A549 (cell line): ENCODE measurements around the gene SMYD4. TPM values are rescaled to one million over a fixed set of nuclear protein-coding genes. Genes with fewer than 3 reads are reported as not detected.
"Not testable (repeated sequence)": the region's sequence is repeated elsewhere in the genome, so short reads cannot be mapped to it uniquely, and the experiment has no call there.

Experiments used
- ATAC-seq, 2 experiments: fragments of 200-7000 bp in 1 of 2; fragments of >200 bp in 1 of 2; cut with Nextera tagmentation in 1 of 2; cut with Tn5 transposase in 1 of 2; 3 replicates each; pipeline versions ENCODE4 v1.8.0 to v1.9.1; 2018 to 2020; ENCODE audit warnings: mild to moderate bottlenecking in 1 of 2, moderate library complexity in 1 of 2
- CTCF ChIA-PET: fragments of 300-600 bp; sonication (Branson Sonifier 250); formaldehyde crosslinking; extraction: SDS; loops from one replicate; lab custom pipeline; 2021; ENCODE audit warnings: antibody characterized with exemption, inconsistent platforms; lab: Yijun Ruan, JAX
- POLR2A ChIA-PET: fragments of 350-600 bp; formaldehyde crosslinking; extraction: SDS; loops from one replicate; lab custom pipeline; 2021; ENCODE audit warnings: antibody characterized with exemption, inconsistent platforms; lab: Yijun Ruan, JAX
- DNase-seq, 2 experiments: peaks; one replicate each; pipeline versions ENCODE4 v3.0.0 to v3.0.0-alpha.2; 2011 to 2016; ENCODE audit warnings: low read depth in 1 of 2, low spot score in 1 of 2
- FAIRE-seq: peaks from 2 replicates; lab custom pipeline; 2011; peaks lifted over from hg19 to GRCh38; lab: Jason Lieb, UNC
- H3K27ac ChIP-seq, 2 experiments: fragments of >200 bp; sonication (Bioruptor Twin); formaldehyde crosslinking; 3 replicates each; pipeline ENCODE4 v1.5.1; 2016 to 2017
- H3K4me1 ChIP-seq: fragments of >200 bp; sonication (Bioruptor Twin); formaldehyde crosslinking; 3 replicates; pipeline ENCODE4 v1.6.1; 2016
- H3K4me2 ChIP-seq: fragments of >200 bp; sonication (Bioruptor Twin); formaldehyde crosslinking; 3 replicates; pipeline ENCODE4 v1.6.1; 2016
- H3K4me3 ChIP-seq: fragments of >200 bp; sonication (Bioruptor Twin); formaldehyde crosslinking; 3 replicates; pipeline ENCODE4 v1.5.1; 2016
- H3K9me3 ChIP-seq: fragments of >200 bp; sonication (Bioruptor Twin); formaldehyde crosslinking; 3 replicates; pipeline ENCODE4 v1.6.1; 2016
- BHLHE40 ChIP-seq: IDR thresholded peaks from 2 replicates; pipeline ENCODE4 v1.6.1; 2012; ENCODE audit warnings: low read depth, low read length, inconsistent platforms
- CBX2 ChIP-seq: fragments of 200-600 bp; sonication (generic); IDR thresholded peaks from 2 replicates; pipeline ENCODE4 v1.6.1; 2016; ENCODE audit warnings: low read depth, mild to moderate bottlenecking, borderline replicate concordance
- ESRRA ChIP-seq: fragments of 150-350 bp; IDR thresholded peaks from 2 replicates; pipeline ENCODE4 v1.6.1; 2014; ENCODE audit warnings: mild to moderate bottlenecking, low read length, borderline replicate concordance
- HEYL ChIP-seq: fragments of 250-450 bp; sonication (Bioruptor Pico); IDR thresholded peaks from 2 replicates; pipeline ENCODE4 v1.8.0; 2021; ENCODE audit warnings: mild to moderate bottlenecking, moderate library complexity
- MAFK ChIP-seq: fragments of 450-650 bp; IDR thresholded peaks from 2 replicates; pipeline ENCODE4 v1.6.1; 2014; ENCODE audit not compliant: partially characterized antibody
- RCOR1 ChIP-seq: fragments of 150-350 bp; IDR thresholded peaks from 2 replicates; pipeline ENCODE4 v1.6.1; 2014; ENCODE audit warnings: antibody characterized with exemption, low read length, low read depth
- SREBF2 ChIP-seq: fragments of 450-650 bp; IDR thresholded peaks from 2 replicates; pipeline ENCODE4 v1.6.1; 2014; ENCODE audit warnings: mild to moderate bottlenecking, moderate library complexity
- ZFP36 ChIP-seq: fragments of 450-650 bp; IDR thresholded peaks from 2 replicates; pipeline ENCODE4 v1.6.1; 2014; ENCODE audit warnings: borderline replicate concordance; ENCODE audit not compliant: partially characterized antibody
- WGBS: methylation state at CpG from one replicate; pipeline ENCODE4 v1.1.6; 2017; ENCODE audit errors: missing lambda C conversion rate; 5-methylcytosine and 5-hydroxymethylcytosine counted together
- polyA plus RNA-seq, 4 experiments: library from polyadenylated mRNA; depleted of rRNA in 3 of 4; stranded (reverse); fragments of >200 nt; fragmentation: RNase III in 1 of 4; extraction: RNeasy Plus Mini Kit Qiagen cat#74134 plus additional on column Dnase treatment in 1 of 4; gene quantifications; 2 replicates in 3 of 4; 3 replicates in 1 of 4; pipeline ENCODE4 v1.2.3, GENCODE V29; 2011 to 2017
- TF ChIP-seq, protein P1 (sequence below): fragments of >200 bp; sonication (Bioruptor Twin); formaldehyde crosslinking; IDR thresholded peaks from 3 replicates; pipeline ENCODE4 v1.6.1; 2016
- TF ChIP-seq, protein P2 (sequence below): fragments of 250-450 bp; sonication (Bioruptor Pico); IDR thresholded peaks from 2 replicates; pipeline ENCODE4 v1.5.0; 2020; ENCODE audit warnings: low read depth, mild to moderate bottlenecking, moderate library complexity
- TF ChIP-seq, protein P3 (sequence below): fragments of >200 bp; sonication (Bioruptor Twin); formaldehyde crosslinking; IDR thresholded peaks from 2 replicates; pipeline ENCODE4 v1.6.1; 2016
- TF ChIP-seq, protein P4 (sequence below): fragments of 150-350 bp; IDR thresholded peaks from 2 replicates; pipeline ENCODE4 v1.6.1; 2014; ENCODE audit warnings: low read depth, mild to moderate bottlenecking, low read length

Gene SMYD4
- polyA plus RNA-seq, 2 of the 4 experiments (the other 2 are of a cell fraction), result 11.1 to 12.1 TPM

DNA sequence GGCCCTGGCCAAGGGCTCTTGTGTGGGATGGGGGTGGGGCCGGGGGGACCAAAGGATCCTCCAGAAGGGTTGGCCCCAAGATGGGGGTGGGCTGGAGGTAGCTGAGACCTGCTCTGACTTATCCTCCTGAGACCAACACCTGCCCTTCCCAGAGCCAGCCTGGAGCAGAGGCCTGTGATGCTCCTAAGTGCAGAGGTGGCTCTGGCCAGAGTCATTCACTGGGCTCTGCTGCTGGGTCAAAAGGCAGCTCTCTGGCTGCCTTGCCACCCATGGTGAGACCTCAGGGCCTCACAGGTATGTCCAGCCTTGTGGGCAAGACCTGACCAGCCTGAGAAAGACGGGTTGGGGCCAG, 86.6 kb downstream of the SMYD4 start:
- FAIRE-seq (no peak), DNase-seq (no peak), ATAC-seq (peak; percentile 30 to 54; a peak in 4 of 6 replicates)
- TF ChIP-seq, protein P1, sequence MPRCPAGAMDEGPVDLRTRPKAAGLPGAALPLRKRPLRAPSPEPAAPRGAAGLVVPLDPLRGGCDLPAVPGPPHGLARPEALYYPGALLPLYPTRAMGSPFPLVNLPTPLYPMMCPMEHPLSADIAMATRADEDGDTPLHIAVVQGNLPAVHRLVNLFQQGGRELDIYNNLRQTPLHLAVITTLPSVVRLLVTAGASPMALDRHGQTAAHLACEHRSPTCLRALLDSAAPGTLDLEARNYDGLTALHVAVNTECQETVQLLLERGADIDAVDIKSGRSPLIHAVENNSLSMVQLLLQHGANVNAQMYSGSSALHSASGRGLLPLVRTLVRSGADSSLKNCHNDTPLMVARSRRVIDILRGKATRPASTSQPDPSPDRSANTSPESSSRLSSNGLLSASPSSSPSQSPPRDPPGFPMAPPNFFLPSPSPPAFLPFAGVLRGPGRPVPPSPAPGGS, result no peak
- TF ChIP-seq, protein P2, sequence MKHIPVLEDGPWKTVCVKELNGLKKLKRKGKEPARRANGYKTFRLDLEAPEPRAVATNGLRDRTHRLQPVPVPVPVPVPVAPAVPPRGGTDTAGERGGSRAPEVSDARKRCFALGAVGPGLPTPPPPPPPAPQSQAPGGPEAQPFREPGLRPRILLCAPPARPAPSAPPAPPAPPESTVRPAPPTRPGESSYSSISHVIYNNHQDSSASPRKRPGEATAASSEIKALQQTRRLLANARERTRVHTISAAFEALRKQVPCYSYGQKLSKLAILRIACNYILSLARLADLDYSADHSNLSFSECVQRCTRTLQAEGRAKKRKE, result no peak
- ChIA-PET POLR2A (no interaction called here), CTCF (interaction anchor here (0.7 to 2.1 kb wide), 4 partner anchors 11 to 407 kb away, joined by 3 to 9 read pairs (median 4); no protein-coding TSS in a partner anchor)
- H3K4me3 ChIP-seq, result no peak overlapping the region
- 0 out of 6 replicates have a peak overlapping the region, but pooled peaks of 1 of the 2 experiments have one; percentile 14 for H3K27ac ChIP-seq
- H3K9me3 ChIP-seq, result peaks cover 5% of the 10 kb centered on the region; the same call in 2 of the 3 replicates
- no peak overlapping the region for H3K4me2 ChIP-seq
- WGBS, result 45% methylated on average over 2 of the region's 2 CpGs
- H3K4me1 ChIP-seq, result peaks cover 6% of the 10 kb centered on the region; the same call in 1 of the 3 replicates

DNA sequence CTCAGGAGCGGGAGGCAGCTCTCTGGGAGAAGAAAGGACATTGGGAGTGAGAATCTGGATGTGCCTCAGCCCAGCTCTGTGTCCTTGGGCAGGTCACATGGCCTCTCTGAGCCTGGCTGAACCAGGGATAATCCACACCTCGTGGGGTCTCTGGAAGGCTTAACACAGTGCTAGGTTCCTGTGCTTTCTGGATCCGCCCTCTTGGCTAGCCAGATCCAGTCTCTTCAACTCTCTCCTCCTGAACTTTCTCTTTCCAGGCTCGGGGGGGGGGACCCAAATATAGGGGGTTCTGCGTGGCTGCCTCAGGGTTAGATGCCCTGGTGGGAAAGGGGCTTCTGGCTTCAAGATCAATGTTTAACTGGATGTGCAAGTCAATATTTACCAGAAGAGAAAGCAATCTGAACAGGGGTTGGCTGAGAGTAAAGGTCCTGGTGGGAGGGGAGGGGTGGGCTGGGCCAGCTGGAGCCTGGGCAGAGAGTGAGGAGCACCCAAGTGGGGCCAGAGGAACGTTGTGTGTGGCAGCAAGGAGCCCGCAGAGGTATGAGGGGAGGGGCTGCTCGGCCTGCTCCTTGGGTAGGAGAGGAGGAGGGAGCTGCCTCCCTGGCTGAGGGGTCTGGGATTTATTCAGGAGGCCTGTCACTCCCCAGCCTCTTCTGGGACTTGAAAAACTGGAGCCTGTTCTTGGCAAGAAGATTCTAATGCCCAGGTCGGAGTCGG, 87.2 kb downstream of the SMYD4 start, which contains the start of gene SERPINF2:
SERPINF2 (plus strand) TSS at position 501 of the 717 bp plus-strand sequence. CDS start 2,125 bp downstream, outside the sequence.
- H3K4me3 ChIP-seq, result no peak within 1 kb of the TSS
- 0 out of 6 replicates have a peak within 1 kb of the TSS, but pooled peaks of 1 of the 2 experiments have one; percentile 14 for H3K27ac ChIP-seq
- H3K4me2 ChIP-seq, result no peak within 1 kb of the TSS
- TF ChIP-seq SREBF2 (no peak), ZFP36 (no peak), ESRRA (no peak), HEYL (CRISPR knock-in tag) (no peak), MAFK (no peak), RCOR1 (no peak), CBX2 (no peak), BHLHE40 (no peak)
- TF ChIP-seq, protein P3, sequence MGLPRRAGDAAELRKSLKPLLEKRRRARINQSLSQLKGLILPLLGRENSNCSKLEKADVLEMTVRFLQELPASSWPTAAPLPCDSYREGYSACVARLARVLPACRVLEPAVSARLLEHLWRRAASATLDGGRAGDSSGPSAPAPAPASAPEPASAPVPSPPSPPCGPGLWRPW, result no peak
- TF ChIP-seq, protein P4, sequence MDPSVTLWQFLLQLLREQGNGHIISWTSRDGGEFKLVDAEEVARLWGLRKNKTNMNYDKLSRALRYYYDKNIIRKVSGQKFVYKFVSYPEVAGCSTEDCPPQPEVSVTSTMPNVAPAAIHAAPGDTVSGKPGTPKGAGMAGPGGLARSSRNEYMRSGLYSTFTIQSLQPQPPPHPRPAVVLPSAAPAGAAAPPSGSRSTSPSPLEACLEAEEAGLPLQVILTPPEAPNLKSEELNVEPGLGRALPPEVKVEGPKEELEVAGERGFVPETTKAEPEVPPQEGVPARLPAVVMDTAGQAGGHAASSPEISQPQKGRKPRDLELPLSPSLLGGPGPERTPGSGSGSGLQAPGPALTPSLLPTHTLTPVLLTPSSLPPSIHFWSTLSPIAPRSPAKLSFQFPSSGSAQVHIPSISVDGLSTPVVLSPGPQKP, result no peak
- TF ChIP-seq, protein P1, result no peak
- POLR2A ChIA-PET, result no interaction called here
- peaks cover 5% of the 10 kb centered on the region; the same call in 1 of the 3 replicates for H3K9me3 ChIP-seq
- peak; percentile 24 to 36; a peak in 4 of 6 replicates for ATAC-seq
- CTCF ChIA-PET, result interaction anchor here (0.6 to 2.1 kb wide), 5 partner anchors 9 to 407 kb away, joined by 3 to 5 read pairs (median 4); no protein-coding TSS in a partner anchor
- no peak for FAIRE-seq
- H3K4me1 ChIP-seq, result peaks cover 6% of the 10 kb centered on the region; the same call in 1 of the 3 replicates
- DNase-seq, result no peak
- WGBS, result 47% methylated on average over 8 of the region's 10 CpGs

DNA sequence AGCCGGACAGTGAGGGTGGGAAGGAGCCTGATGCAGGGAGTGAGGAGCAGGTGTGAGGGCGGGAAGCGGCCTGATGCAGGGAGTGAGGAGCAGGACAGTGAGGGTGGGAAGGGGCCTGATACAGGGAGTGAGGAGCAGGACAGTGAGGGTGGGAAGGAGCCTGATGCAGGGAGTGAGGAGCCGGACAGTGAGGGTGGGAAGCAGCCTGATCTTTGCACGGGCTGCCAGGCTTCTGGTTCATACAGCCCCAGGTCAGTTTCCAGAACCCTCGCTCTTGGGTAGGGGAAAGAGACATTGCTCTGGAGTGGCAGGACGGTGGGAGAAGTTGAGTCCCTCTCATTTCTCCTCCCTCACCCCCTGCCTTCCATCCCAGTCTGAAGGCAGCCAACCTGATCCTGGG, 87.8 kb downstream of the SMYD4 start:
- peak in 1 of 2 experiments; percentile 41; a peak in 2 of 6 replicates for ATAC-seq
- H3K27ac ChIP-seq, DNase-seq, H3K9me3 ChIP-seq, FAIRE-seq, POLR2A ChIA-PET, H3K4me3 ChIP-seq, H3K4me2 ChIP-seq: not testable (repeated sequence)
- CTCF ChIA-PET, result interaction anchor here (0.6 to 2.1 kb wide), 3 partner anchors 10 to 42 kb away, joined by 3 to 5 read pairs (median 4); no protein-coding TSS in a partner anchor
- H3K4me1 ChIP-seq, result peaks cover 11% of the 10 kb centered on the region
- WGBS, result 82% methylated on average over 7 of the region's 7 CpGs
